ENCODE measurements around the gene BCAS1. TPM values are rescaled to one million over a fixed set of nuclear protein-coding genes. Genes with fewer than 3 reads are reported as not detected.

Gene BCAS1
- total RNA-seq, 1 donor from 2014 or later: 0.04 TPM

- Histone ChIP-seq H3K27me3 (ENCODE audit: control insufficient read depth, insufficient read depth, low read length) (no peaks in the 10 kb centered on the region), H3K36me3 (ENCODE audit: control insufficient read depth, insufficient read depth, low read length) (no peaks in the 10 kb centered on the region), H3K4me3 (ENCODE audit: low read depth, low read length) (no peak overlapping the region)
- no peak for DNase-seq (ENCODE audit: low read depth)
- TF ChIP-seq CTCF (IDR thresholded peaks at IDR 0.05; ENCODE audit: insufficient read depth, low read length, poor library complexity, severe bottlenecking): no peak
These were observed 139.5 kb downstream of the BCAS1 start for GRCh38 chr20:53930651-53931504.

GRCh38 chr20:53929974-53930650 lies 140.3 kb downstream of the BCAS1 start:
- Histone ChIP-seq H3K36me3 (ENCODE audit: control insufficient read depth, insufficient read depth, low read length) (no peaks in the 10 kb centered on the region), H3K27me3 (ENCODE audit: control insufficient read depth, insufficient read depth, low read length) (no peaks in the 10 kb centered on the region), H3K4me3 (ENCODE audit: low read depth, low read length) (no peak overlapping the region)
- TF ChIP-seq CTCF (IDR thresholded peaks at IDR 0.05; ENCODE audit: insufficient read depth, low read length, poor library complexity, severe bottlenecking): no peak
- DNase-seq (ENCODE audit: low read depth): no peak

GRCh38 chr20:53929399-53929798 lies 141.0 kb downstream of the BCAS1 start:
- no peak for TF ChIP-seq CTCF (IDR thresholded peaks at IDR 0.05; ENCODE audit: insufficient read depth, low read length, poor library complexity, severe bottlenecking)
- no peak for DNase-seq (ENCODE audit: low read depth)

GRCh38 chr20:53927990-53928389 lies 142.4 kb downstream of the BCAS1 start:
- TF ChIP-seq CTCF (IDR thresholded peaks at IDR 0.05; ENCODE audit: insufficient read depth, low read length, poor library complexity, severe bottlenecking): no peak
- Histone ChIP-seq H3K36me3 (ENCODE audit: control insufficient read depth, insufficient read depth, low read length) (no peaks in the 10 kb centered on the region), H3K4me3 (ENCODE audit: low read depth, low read length) (no peak overlapping the region), H3K27me3 (ENCODE audit: control insufficient read depth, insufficient read depth, low read length) (no peaks in the 10 kb centered on the region)
- DNase-seq (ENCODE audit: low read depth): no peak

More at GRCh38 chr20:53929399-53929798, 141.0 kb downstream of the BCAS1 start:
- H3K36me3 ChIP-seq (ENCODE audit: control insufficient read depth, insufficient read depth, low read length): no peaks in the 10 kb centered on the region
- no peak overlapping the region for H3K4me3 ChIP-seq (ENCODE audit: low read depth, low read length)
- no peaks in the 10 kb centered on the region for H3K27me3 ChIP-seq (ENCODE audit: control insufficient read depth, insufficient read depth, low read length)

GRCh38 chr20:53926428-53927028 lies 143.9 kb downstream of the BCAS1 start:
- no peak for TF ChIP-seq CTCF (IDR thresholded peaks at IDR 0.05; ENCODE audit: insufficient read depth, low read length, poor library complexity, severe bottlenecking)
- Histone ChIP-seq H3K36me3 (ENCODE audit: control insufficient read depth, insufficient read depth, low read length) (no peaks in the 10 kb centered on the region), H3K27me3 (ENCODE audit: control insufficient read depth, insufficient read depth, low read length) (no peaks in the 10 kb centered on the region), H3K4me3 (ENCODE audit: low read depth, low read length) (no peak overlapping the region)
- peak; percentile 99 for DNase-seq (ENCODE audit: low read depth)

Measured in kidney epithelial cell (primary cell).